ENCODE results near the gene LCE1C.

LCE1C gene

GRCh38 chr1:152759453-152760173, 46.8 kb downstream of the LCE1C start:
- no peak for DNase-seq (ENCODE audit: low read depth)

GRCh38 chr1:152758636-152759035, 47.8 kb downstream of the LCE1C start:
- DNase-seq (ENCODE audit: low read depth) = no peak

DNA sequence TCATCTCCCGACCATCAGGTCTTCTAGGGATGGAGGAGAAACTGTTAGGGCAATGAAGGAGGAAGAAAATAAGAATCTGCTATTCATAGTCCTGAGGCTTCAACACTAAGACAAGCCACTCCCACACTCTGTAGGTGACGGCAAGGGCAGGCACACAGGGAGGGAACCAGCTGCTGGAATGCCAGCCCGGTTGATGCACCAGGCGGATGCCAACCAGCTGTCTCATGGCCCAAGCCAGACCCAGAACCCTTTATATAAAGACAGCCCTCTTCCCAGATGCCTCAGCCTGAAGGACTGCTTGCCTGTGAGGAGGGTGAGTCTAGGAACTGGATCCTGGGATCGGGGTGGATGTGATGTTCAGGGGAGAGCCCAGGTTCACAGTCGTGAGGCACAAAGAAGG, 48.7 kb downstream of the LCE1C start, which contains the start of gene KPRP:
Gene KPRP (plus strand): TSS at position 279 of the 400 bp plus-strand sequence. CDS start 1,564 bp downstream, outside the sequence.
- DNase-seq (ENCODE audit: low read depth) = no peak

DNA sequence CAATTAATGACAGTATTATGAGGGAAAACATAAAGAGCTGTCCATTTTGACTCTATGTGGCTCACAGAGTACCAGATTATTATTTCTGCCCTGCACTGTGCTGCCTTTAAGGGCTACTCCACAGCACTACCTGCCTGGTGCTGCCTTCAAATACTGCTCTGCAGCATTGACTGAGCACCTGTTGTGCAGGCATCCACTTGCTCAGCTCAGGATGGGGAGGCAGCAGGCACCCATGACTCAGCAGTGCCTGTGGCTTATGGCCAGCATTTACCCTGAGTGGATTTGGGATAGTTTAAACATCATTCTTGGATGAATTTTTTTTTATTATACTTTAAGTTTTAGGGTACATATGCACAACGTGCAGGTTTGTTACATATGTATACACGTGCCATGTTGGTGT, 49.6 kb downstream of the LCE1C start:
- no peak for DNase-seq (ENCODE audit: low read depth)
